SU-DHL-6 (cell line): ENCODE data around the gene CRIP2.

ENCODE experiments used
- CTCF ChIP-seq: fragments of 200-600 bp; sonication (generic); IDR thresholded peaks from one replicate; pipeline ENCODE4 v1.5.1; 2017; ENCODE audit warnings: antibody characterized with exemption, mild to moderate bottlenecking, low read length, moderate library complexity; ENCODE audit not compliant: insufficient read depth, poor library complexity, severe bottlenecking
- EZH2phosphoT487 ChIP-seq: fragments of 200-600 bp; sonication (generic), shearing (Covaris generic); conservative IDR thresholded peaks from 2 replicates; pipeline ENCODE4 v1.6.1; 2018; ENCODE audit warnings: mild to moderate bottlenecking, antibody characterized with exemption, low read length, moderate library complexity, mixed read lengths

DNA sequence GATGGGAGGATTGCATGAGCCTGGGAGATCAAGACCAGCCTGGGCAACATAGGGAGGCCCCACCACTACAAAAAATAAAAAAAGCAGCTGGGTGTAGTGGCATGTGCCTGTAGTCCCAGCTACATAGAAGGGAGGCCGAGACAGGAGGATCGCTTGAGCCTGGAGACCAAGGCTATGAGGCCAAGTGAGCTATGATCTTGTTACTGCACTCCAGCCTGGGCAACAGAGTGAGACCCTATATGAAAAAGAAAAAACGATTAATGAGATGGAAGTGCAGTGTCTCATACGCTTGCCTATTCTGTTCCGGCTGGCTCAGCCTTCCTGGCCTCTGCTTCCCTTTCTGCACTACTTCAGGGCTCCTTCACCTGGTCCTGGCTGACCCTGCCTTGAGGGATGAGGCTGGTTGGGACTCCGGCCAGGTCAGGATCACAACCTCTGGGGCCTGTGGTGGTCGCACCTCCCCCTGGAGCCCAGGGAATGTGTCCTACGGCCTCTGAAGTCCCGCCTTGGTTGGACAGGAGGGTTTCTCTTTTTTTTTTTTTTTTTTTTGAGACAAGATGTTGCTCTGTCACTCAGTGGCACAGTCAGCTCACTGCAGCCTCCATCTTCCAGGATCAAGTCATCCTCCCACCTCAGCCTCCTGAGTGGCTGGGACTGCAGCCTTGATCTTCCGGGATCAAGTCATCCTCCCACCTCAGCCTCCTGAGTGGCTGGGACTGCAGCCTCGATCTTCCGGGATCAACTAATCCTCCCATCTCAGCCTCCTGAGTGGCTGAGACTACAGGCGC lies 27.1 kb downstream of the CRIP2 start:
- TF ChIP-seq CTCF = no peak
- no peak for TF ChIP-seq EZH2phosphoT487
